K562 (cell line): Measurements from ENCODE around the gene ZMPSTE24. TPM values are rescaled to one million over a fixed set of nuclear protein-coding genes. Genes with fewer than 3 reads are reported as not detected.
A peak's percentile ranks its signal among the peaks of the same experiment; 100 is the strongest.

Source experiments
- EP400 ChIP-seq: fragments of 450-650 bp; IDR thresholded peaks from 2 replicates; pipeline ENCODE4 v1.6.1; 2017; ENCODE audit warnings: antibody characterized with exemption, mild to moderate bottlenecking, moderate library complexity
- MCM3 ChIP-seq: fragments of 450-650 bp; IDR thresholded peaks from 2 replicates; pipeline ENCODE4 v1.6.1; 2016
- MTA2 ChIP-seq: fragments of 450-650 bp; IDR thresholded peaks from 2 replicates; pipeline ENCODE4 v1.6.1; 2016; ENCODE audit warnings: low read depth
- NEUROD1 ChIP-seq: fragments of 150-350 bp; IDR thresholded peaks from 2 replicates; pipeline ENCODE4 v1.6.1; 2014; ENCODE audit warnings: borderline replicate concordance, low read length, low read depth; ENCODE audit not compliant: partially characterized antibody
- RBFOX2 ChIP-seq: fragments of 200-400 bp; formaldehyde crosslinking; IDR thresholded peaks from 2 replicates; pipeline ENCODE4 v1.6.1; 2017; ENCODE audit warnings: low read depth, mild to moderate bottlenecking, low read length, moderate library complexity
- RBM15 ChIP-seq: fragments of 200-400 bp; formaldehyde crosslinking; IDR thresholded peaks from 2 replicates; pipeline ENCODE4 v1.6.1; 2018; ENCODE audit warnings: mild to moderate bottlenecking, low read length, moderate library complexity; ENCODE audit not compliant: insufficient read depth
- RFX7 ChIP-seq: fragments of 250-450 bp; sonication (Bioruptor Pico); IDR thresholded peaks from 2 replicates; pipeline ENCODE4 v1.5.1; 2021; ENCODE audit warnings: mild to moderate bottlenecking
- STAT5B ChIP-seq: fragments of 250-450 bp; sonication (Bioruptor Pico); IDR thresholded peaks from 2 replicates; pipeline ENCODE4 v1.8.0; 2021; ENCODE audit warnings: mild to moderate bottlenecking, inconsistent platforms
- YY1 ChIP-seq, 3 experiments: IDR thresholded peaks; 2 replicates each; pipeline ENCODE4 v1.6.1; 2011; ENCODE audit warnings: low read length in 2 of 3, mild to moderate bottlenecking in 2 of 3, moderate library complexity in 2 of 3, borderline replicate concordance in 1 of 3, control low read depth in 1 of 3, low read depth in 1 of 3; ENCODE audit not compliant: insufficient read depth in 3 of 3, insufficient replicate concordance in 2 of 3, control insufficient read depth in 1 of 3, insufficient read length in 1 of 3; ENCODE audit errors: extremely low read depth in 1 of 3
- ZBTB43 ChIP-seq: sonication (generic); formaldehyde crosslinking; IDR thresholded peaks from 2 replicates; pipeline ENCODE4 v1.8.0; 2023; ENCODE audit warnings: mild to moderate bottlenecking, missing genetic modification reagents
- ZC3H8 ChIP-seq: fragments of 450-650 bp; IDR thresholded peaks from 2 replicates; pipeline ENCODE4 v1.6.1; 2017
- ZFP1 ChIP-seq: fragments of 450-650 bp; formaldehyde crosslinking; IDR thresholded peaks from 2 replicates; pipeline ENCODE4 v1.4.0; 2020; ENCODE audit warnings: mild to moderate bottlenecking, mixed read lengths
- ZNF133 ChIP-seq: fragments of 250-450 bp; sonication (Bioruptor Pico); IDR thresholded peaks from 2 replicates; pipeline ENCODE4 v1.4.0; 2020; ENCODE audit warnings: mild to moderate bottlenecking
- ZNF778 ChIP-seq: fragments of 450-650 bp; formaldehyde crosslinking; IDR thresholded peaks from 2 replicates; pipeline ENCODE4 v1.4.0; 2020; ENCODE audit warnings: mild to moderate bottlenecking, moderate library complexity
- polyA plus RNA-seq, 8 experiments: library from polyadenylated mRNA; depleted of rRNA in 4 of 8; stranded (reverse) in 5 of 8; unstranded in 3 of 8; fragments of >200 nt; fragmentation: Nextera tagmentation in 2 of 8; fragmentation: Illumina TruSeq in 1 of 8; extraction: Ambion mirVana in 2 of 8; extraction: Trizol in 1 of 8; gene quantifications; 2 replicates each; pipeline versions ENCODE4 v1.2.1 to v1.2.3, GENCODE V29; 2011 to 2014; ENCODE audit warnings: inconsistent platforms in 1 of 8, missing spikeins in 1 of 8
- total RNA-seq, 7 experiments: library from RNA; depleted of rRNA in 6 of 7; stranded (reverse); fragments of >200 nt in 6 of 7; fragmentation: Illumina TruSeq in 2 of 7; extraction: Trizol in 2 of 7; gene quantifications; 2 replicates each; pipeline versions ENCODE4 v1.2.1 to v1.2.3, GENCODE V29; 2011 to 2021; ENCODE audit warnings: low replicate concordance in 1 of 7
- TF ChIP-seq, protein P1 (sequence below), 2 experiments: IDR thresholded peaks; 2 replicates each; pipeline ENCODE4 v1.6.1; 2011; ENCODE audit warnings: borderline replicate concordance in 1 of 2, control low read depth in 1 of 2, low read depth in 1 of 2, low read length in 1 of 2, mild to moderate bottlenecking in 1 of 2, mixed read lengths in 1 of 2, moderate library complexity in 1 of 2; ENCODE audit not compliant: insufficient read depth in 1 of 2, insufficient read length in 1 of 2, poor library complexity in 1 of 2, severe bottlenecking in 1 of 2; ENCODE audit errors: extremely low read depth in 1 of 2

The ZMPSTE24 gene
- total and polyA plus RNA-seq, 9 of the 15 experiments (the other 6 are each of a cell fraction or from before 2014, with no cell fraction given) = 30.7 to 75.9 (median 64.3) TPM

DNA sequence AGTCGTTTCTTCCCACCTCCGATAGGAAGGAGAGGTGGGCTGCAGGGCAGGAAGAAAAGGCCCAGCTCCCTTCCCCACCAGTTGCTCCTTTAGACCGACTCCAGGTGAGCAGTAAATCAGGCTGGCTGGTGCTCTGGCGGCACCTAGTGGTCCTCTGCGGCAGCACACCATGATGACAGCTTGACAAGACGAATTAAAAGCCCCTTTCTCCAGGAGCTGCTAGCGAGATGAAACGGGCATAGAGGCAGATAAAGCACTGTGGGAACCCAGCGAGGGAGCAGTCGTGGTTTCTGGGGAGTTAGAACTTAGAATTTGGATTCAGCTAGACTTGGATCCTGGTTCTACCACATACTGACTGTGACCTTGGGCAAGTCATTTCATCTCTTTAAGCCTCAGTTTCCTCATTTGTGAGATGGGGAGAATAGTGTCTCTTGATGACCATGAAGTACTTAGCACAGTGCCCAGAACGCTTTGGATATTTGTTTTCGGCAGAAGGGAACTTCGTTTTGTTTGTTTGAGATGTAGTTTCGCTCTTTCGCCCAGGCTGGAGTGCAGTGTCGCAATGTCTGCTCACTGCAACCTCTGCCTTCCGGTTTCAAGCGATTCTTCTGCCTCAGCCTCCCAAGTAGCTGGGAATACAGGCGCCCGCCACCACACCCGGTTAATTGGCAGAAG is 80.8 kb downstream of the ZMPSTE24 start (continued):
- no peak for TF ChIP-seq YY1 (IDR thresholded peaks at IDR 0.05; ENCODE audit: borderline replicate concordance in 1 of 3, control insufficient read depth in 1 of 3, extremely low read depth in 1 of 3, insufficient read depth in 3 of 3, insufficient read length in 1 of 3, insufficient replicate concordance in 2 of 3, low read depth in 1 of 3, low read length in 2 of 3)
- no peak for TF ChIP-seq RBFOX2
- no peak for TF ChIP-seq MTA2
- 0 out of 2 replicates have a peak, but pooled peaks have one; percentile 27 for TF ChIP-seq ZBTB43 (CRISPR knock-in tag)
- TF ChIP-seq STAT5B (CRISPR knock-in tag) = no peak
- no peak for TF ChIP-seq ZNF133 (CRISPR knock-in tag)
- TF ChIP-seq RFX7 (CRISPR knock-in tag) = no peak
- TF ChIP-seq EP400 = no peak
- no peak for TF ChIP-seq ZNF778 (CRISPR knock-in tag)
- peak; percentile 44 for TF ChIP-seq NEUROD1
- TF ChIP-seq ZFP1 (CRISPR knock-in tag) = no peak
- no peak for TF ChIP-seq RBM15
- TF ChIP-seq MCM3 = no peak
- TF ChIP-seq, protein P1, sequence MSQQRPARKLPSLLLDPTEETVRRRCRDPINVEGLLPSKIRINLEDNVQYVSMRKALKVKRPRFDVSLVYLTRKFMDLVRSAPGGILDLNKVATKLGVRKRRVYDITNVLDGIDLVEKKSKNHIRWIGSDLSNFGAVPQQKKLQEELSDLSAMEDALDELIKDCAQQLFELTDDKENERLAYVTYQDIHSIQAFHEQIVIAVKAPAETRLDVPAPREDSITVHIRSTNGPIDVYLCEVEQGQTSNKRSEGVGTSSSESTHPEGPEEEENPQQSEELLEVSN (IDR thresholded peaks at IDR 0.05; ENCODE audit: borderline replicate concordance in 1 of 2, extremely low read depth in 1 of 2, insufficient read depth in 1 of 2, insufficient read length in 1 of 2, low read depth in 1 of 2, low read length in 1 of 2, poor library complexity in 1 of 2, severe bottlenecking in 1 of 2) = no peak
- TF ChIP-seq ZC3H8 = no peak
